Lung (tissue), 12 donors: ENCODE results near the gene RSU1. TPM values are rescaled to one million over a fixed set of nuclear protein-coding genes. Genes with fewer than 3 reads are reported as not detected.

Experiments used
- ATAC-seq: fragments of 200-7000 bp; cut with Tn5 transposase; one replicate; pipeline ENCODE4 v1.9.1; 2020; ENCODE audit warnings: moderate number of reproducible peaks; ENCODE audit not compliant: insufficient read depth, low FRiP score
- DNase-seq, 3 donors: peaks; one replicate each; pipeline ENCODE4 v3.0.0-alpha.2; 2013 to 2017
- H3K27ac ChIP-seq, 2 donors: one replicate each; pipeline ENCODE4 v1.5.1; 2013; ENCODE audit warnings: mild to moderate bottlenecking in 2 of 2, moderate library complexity in 2 of 2, control low read depth in 1 of 2, inconsistent platforms in 1 of 2, low read depth in 1 of 2, low read length in 1 of 2
- H3K27me3 ChIP-seq, 3 donors: one replicate each; pipeline ENCODE4 v1.5.1; 2013; ENCODE audit warnings: low read length in 2 of 3; ENCODE audit not compliant: control insufficient read depth in 3 of 3, insufficient read depth in 3 of 3
- H3K36me3 ChIP-seq, 4 donors: one replicate each; pipeline ENCODE4 v1.5.1; 2013; ENCODE audit warnings: low read length in 4 of 4, mild to moderate bottlenecking in 1 of 4, moderate library complexity in 1 of 4; ENCODE audit not compliant: control insufficient read depth in 4 of 4, insufficient read depth in 4 of 4
- H3K4me1 ChIP-seq, 5 donors: one replicate each; pipeline ENCODE4 v1.5.1; 2013; ENCODE audit warnings: low read length in 5 of 5, mild to moderate bottlenecking in 2 of 5, moderate library complexity in 1 of 5; ENCODE audit not compliant: control insufficient read depth in 5 of 5, insufficient read depth in 5 of 5
- H3K4me3 ChIP-seq: one replicate; pipeline ENCODE4 v1.5.1; 2013; ENCODE audit warnings: mild to moderate bottlenecking, control low read depth, moderate library complexity
- H3K9ac ChIP-seq, 2 donors: one replicate each; pipeline ENCODE4 v1.5.1; 2013; ENCODE audit warnings: low read length in 2 of 2, control low read depth in 1 of 2; ENCODE audit not compliant: insufficient read depth in 1 of 2
- H3K9me3 ChIP-seq, 4 donors: one replicate each; pipeline ENCODE4 v1.5.1; 2013; ENCODE audit warnings: low read length in 3 of 4, mild to moderate bottlenecking in 1 of 4, moderate library complexity in 1 of 4; ENCODE audit not compliant: control insufficient read depth in 4 of 4, insufficient read depth in 3 of 4
- WGBS, 2 donors: extraction: QIAGEN DNeasy Blood & Tissue Kit; methylation state at CpG; one replicate each; pipeline ENCODE4 v1.1.7; 2013; 5-methylcytosine and 5-hydroxymethylcytosine counted together
- polyA plus RNA-seq, 2 donors: library from polyadenylated mRNA; stranded (reverse); fragments of 200-250 nt; gene quantifications; one replicate each; pipeline ENCODE4 v1.2.1, GENCODE V29; 2013
- total RNA-seq, 2 donors: library from RNA; depleted of rRNA in 1 of 2; stranded (reverse); fragments of >200 nt in 1 of 2; gene quantifications; one replicate each; pipeline ENCODE4 v1.2.1, GENCODE V29; 2014 to 2021
- TF ChIP-seq, protein P1 (sequence below): IDR thresholded peaks from 2 replicates; pipeline ENCODE4 v1.5.1; 2012; ENCODE audit warnings: mild to moderate bottlenecking; ENCODE audit errors: control extremely low read depth, extremely low read depth
- donor health status: control.
- donor health status: control.
- donor health status: Bipolar disorder and iron deficiency.
- donor health status: healthy.
- donor health status: DM: yes; HTN: yes; CAD: no.

RSU1 gene
- total and polyA plus RNA-seq, 4 donors: 36.0 to 81.5 (median 57.9) TPM

DNA sequence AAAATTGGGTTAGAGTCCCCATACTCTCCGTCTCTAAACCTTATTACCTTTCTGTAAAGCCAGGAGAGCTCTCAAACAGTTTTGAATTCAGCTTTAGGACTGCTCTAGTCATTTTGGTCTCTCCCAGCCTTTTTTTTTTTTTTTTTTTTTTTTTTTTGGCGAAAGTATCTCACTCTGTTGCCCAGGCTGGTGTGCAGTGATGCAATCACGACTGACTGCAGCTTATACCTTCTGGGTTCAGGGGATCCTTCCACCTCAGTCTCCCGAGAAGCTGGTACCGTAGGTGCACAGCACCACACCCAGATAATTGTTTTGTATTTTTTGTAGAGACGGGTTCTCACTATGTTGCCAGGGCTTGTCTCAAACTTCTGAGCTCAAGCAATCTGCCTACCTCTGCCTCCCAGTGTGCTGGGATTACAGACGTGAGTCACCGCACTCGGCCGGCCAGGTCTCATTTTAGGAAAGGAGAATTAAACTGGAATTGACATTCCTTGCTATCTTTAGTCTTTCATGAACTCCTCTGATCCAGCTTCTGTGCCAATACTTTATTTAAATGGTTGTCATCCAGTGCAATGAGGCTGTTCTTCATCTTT, 31.4 kb upstream of the RSU1 start:
- peaks cover 0 to 48% (median 6%) of the 10 kb centered on the region in 5 donors for H3K4me1 ChIP-seq
- TF ChIP-seq, protein P1, sequence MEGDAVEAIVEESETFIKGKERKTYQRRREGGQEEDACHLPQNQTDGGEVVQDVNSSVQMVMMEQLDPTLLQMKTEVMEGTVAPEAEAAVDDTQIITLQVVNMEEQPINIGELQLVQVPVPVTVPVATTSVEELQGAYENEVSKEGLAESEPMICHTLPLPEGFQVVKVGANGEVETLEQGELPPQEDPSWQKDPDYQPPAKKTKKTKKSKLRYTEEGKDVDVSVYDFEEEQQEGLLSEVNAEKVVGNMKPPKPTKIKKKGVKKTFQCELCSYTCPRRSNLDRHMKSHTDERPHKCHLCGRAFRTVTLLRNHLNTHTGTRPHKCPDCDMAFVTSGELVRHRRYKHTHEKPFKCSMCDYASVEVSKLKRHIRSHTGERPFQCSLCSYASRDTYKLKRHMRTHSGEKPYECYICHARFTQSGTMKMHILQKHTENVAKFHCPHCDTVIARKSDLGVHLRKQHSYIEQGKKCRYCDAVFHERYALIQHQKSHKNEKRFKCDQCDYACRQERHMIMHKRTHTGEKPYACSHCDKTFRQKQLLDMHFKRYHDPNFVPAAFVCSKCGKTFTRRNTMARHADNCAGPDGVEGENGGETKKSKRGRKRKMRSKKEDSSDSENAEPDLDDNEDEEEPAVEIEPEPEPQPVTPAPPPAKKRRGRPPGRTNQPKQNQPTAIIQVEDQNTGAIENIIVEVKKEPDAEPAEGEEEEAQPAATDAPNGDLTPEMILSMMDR: no peak
- no peak overlapping the region for H3K9ac ChIP-seq
- H3K4me3 ChIP-seq: no peak overlapping the region
- DNase-seq (no peak), ATAC-seq (no peak)
- no peaks in the 10 kb centered on the region for H3K9me3 ChIP-seq
- no peak overlapping the region for H3K27ac ChIP-seq
- 84 to 86% methylated on average over 10 of the region's 10 CpGs for WGBS, 2 donors
- no peaks in the 10 kb centered on the region for H3K36me3 ChIP-seq
- H3K27me3 ChIP-seq: no peaks in the 10 kb centered on the region

DNA sequence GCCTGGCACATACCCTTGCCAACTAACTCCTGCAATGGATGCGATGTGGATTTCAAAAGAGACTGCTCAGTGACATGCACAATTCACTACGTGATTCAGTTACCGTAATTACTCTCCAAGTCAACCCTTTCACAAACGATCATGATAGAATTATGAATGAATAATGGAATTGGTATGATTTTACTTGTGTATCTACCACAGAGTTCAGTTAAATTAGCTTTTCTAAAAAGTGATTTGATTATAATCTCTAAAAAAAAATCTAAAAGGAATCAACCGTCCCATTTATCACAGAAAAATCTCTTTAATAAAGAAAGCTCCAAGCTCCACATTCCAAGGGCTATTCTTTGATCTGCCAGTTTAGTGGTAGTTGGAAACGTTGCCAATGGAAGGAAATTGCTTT, 30.4 kb upstream of the RSU1 start:
- H3K9me3 ChIP-seq: no peaks in the 10 kb centered on the region
- H3K9ac ChIP-seq: no peak overlapping the region
- H3K4me1 ChIP-seq: peaks cover 0 to 42% (median 6%) of the 10 kb centered on the region in 5 donors
- ATAC-seq: no peak
- TF ChIP-seq, protein P1: no peak
- H3K27me3 ChIP-seq: no peaks in the 10 kb centered on the region
- no peaks in the 10 kb centered on the region for H3K36me3 ChIP-seq
- no peak overlapping the region for H3K27ac ChIP-seq
- DNase-seq: no peak
- WGBS, 2 donors: 64 to 75% methylated on average over 6 of the region's 6 CpGs
- H3K4me3 ChIP-seq: no peak overlapping the region

DNA sequence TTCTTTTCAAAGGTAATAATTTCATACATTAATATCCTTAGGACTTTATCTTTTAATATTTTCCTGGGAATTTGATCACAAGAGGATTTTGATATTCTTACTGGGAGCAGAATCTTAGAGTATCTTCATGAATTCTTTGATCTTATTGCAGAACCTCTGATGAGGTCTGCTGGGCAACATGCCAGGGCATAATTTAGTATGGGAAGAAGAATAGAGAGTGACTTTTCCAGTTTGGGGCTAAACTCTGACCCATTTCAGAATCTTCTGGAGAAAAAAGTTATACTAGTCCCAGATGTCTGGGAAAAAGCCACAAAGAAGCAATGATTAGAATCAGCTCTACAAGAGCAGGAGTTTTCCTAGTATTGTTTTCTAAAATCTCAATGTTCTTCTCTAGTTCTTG, 28.0 kb upstream of the RSU1 start:
- no peak overlapping the region for H3K27ac ChIP-seq
- H3K36me3 ChIP-seq: no peaks in the 10 kb centered on the region
- no peaks in the 10 kb centered on the region for H3K27me3 ChIP-seq
- H3K4me1 ChIP-seq: peaks cover 0 to 38% (median 6%) of the 10 kb centered on the region in 5 donors
- H3K9ac ChIP-seq: no peak overlapping the region
- peak in 1 of 3 donors; percentile 46 for DNase-seq
- ATAC-seq: no peak
- H3K9me3 ChIP-seq: no peaks in the 10 kb centered on the region
- TF ChIP-seq, protein P1: no peak
- H3K4me3 ChIP-seq: no peak overlapping the region
